ENCODE results near the gene APBA1. TPM values are rescaled to one million over a fixed set of nuclear protein-coding genes. Genes with fewer than 3 reads are reported as not detected.

APBA1 gene
- polyA plus RNA-seq, 1 of the 3 experiments (the other 2 are of a cell fraction) = 3.1 TPM

GRCh38 chr9:69392826-69393225 is 279.3 kb downstream of the APBA1 start:
- Histone ChIP-seq H3K27ac (ENCODE audit: low read depth in 2 of 2, low read length in 1 of 2) (no peak overlapping the region), H4K20me1 (ENCODE audit: insufficient read depth) (no peaks in the 10 kb centered on the region), H3K36me3 (replicated peaks in 1 of 2; ENCODE audit: control insufficient read depth in 1 of 2, insufficient read depth in 2 of 2, low read length in 1 of 2) (no peaks in the 10 kb centered on the region), H3K4me1 (ENCODE audit: control insufficient read depth in 1 of 2, insufficient read depth in 2 of 2, low read depth in 1 of 2, low read length in 1 of 2) (no peaks in the 10 kb centered on the region), H3K4me2 (no peak overlapping the region), H3K27me3 (ENCODE audit: insufficient read depth) (peaks cover 9% of the 10 kb centered on the region; the same call in 1 of the 2 replicates), H3K9me2 (no peaks in the 10 kb centered on the region), H3F3A (replicated peaks; ENCODE audit: insufficient read depth) (no peaks in the 10 kb centered on the region), H3K4me3 (ENCODE audit: low read depth in 2 of 2, low read length in 1 of 2) (no peak overlapping the region), H3K9me3 (no peaks in the 10 kb centered on the region), H3K79me2 (ENCODE audit: insufficient read depth) (no peaks in the 10 kb centered on the region), H2AFZ (ENCODE audit: low read depth) (no peak overlapping the region), H3K9ac (no peak overlapping the region)
- WGBS (ENCODE audit: low lambda C conversion rate) = 69% methylated on average over 5 of the region's 5 CpGs
- TF ChIP-seq RCOR1 (IDR thresholded peaks at IDR 0.05; ENCODE audit: low read length) (no peak), GABPA (IDR thresholded peaks at IDR 0.05; ENCODE audit: low read depth) (no peak), EZH2phosphoT487 (IDR thresholded peaks at IDR 0.05; ENCODE audit: borderline replicate concordance, low read depth) (no peak)
- TF ChIP-seq, protein P1, sequence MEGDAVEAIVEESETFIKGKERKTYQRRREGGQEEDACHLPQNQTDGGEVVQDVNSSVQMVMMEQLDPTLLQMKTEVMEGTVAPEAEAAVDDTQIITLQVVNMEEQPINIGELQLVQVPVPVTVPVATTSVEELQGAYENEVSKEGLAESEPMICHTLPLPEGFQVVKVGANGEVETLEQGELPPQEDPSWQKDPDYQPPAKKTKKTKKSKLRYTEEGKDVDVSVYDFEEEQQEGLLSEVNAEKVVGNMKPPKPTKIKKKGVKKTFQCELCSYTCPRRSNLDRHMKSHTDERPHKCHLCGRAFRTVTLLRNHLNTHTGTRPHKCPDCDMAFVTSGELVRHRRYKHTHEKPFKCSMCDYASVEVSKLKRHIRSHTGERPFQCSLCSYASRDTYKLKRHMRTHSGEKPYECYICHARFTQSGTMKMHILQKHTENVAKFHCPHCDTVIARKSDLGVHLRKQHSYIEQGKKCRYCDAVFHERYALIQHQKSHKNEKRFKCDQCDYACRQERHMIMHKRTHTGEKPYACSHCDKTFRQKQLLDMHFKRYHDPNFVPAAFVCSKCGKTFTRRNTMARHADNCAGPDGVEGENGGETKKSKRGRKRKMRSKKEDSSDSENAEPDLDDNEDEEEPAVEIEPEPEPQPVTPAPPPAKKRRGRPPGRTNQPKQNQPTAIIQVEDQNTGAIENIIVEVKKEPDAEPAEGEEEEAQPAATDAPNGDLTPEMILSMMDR (IDR thresholded peaks at IDR 0.05) = no peak
- CTCF ChIA-PET = interaction anchor here (0.9 kb wide), 1 partner anchor 157 kb away, joined by 3 read pairs; no protein-coding TSS in a partner anchor
- DNase-seq = no peak
- POLR2A ChIA-PET = no interaction called here

DNA sequence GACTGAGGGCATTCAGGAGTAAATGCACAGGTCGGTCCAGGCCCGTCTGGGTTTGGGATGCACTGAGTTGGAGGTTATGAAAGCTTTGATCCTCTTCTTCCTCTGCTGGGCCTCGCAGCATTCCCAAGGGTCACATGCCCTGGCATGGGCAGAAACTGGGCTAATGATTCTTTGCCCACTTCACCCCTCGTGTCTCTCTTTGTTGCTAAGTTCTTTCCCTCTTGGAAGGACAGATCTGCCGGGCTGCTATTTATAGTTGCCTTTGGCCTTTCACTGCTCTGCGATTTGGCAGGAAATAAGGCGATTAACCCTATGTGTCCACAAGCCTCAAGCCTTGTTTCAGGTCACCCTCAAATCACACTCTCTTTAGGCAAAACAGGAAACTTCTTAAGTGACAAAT is 280.2 kb downstream of the APBA1 start:
- WGBS (ENCODE audit: low lambda C conversion rate) = 38% methylated on average over 7 of the region's 7 CpGs
- H4K20me1 ChIP-seq (ENCODE audit: insufficient read depth) = no peaks in the 10 kb centered on the region
- H3K9me2 ChIP-seq = no peaks in the 10 kb centered on the region
- no peaks in the 10 kb centered on the region for H3K4me1 ChIP-seq (ENCODE audit: control insufficient read depth in 1 of 2, insufficient read depth in 2 of 2, low read depth in 1 of 2, low read length in 1 of 2)
- no peaks in the 10 kb centered on the region for H3F3A ChIP-seq (replicated peaks; ENCODE audit: insufficient read depth)
- no peak overlapping the region for H2AFZ ChIP-seq (ENCODE audit: low read depth)
- H3K27ac ChIP-seq (ENCODE audit: low read depth in 2 of 2, low read length in 1 of 2) = no peak overlapping the region
- H3K4me3 ChIP-seq (ENCODE audit: low read depth in 2 of 2, low read length in 1 of 2) = no peak overlapping the region
- H3K4me2 ChIP-seq = no peak overlapping the region
- peaks cover 9% of the 10 kb centered on the region; the same call in 1 of the 2 replicates for H3K27me3 ChIP-seq (ENCODE audit: insufficient read depth)
- ChIA-PET CTCF (no interaction called here), POLR2A (no interaction called here)
- no peaks in the 10 kb centered on the region for H3K36me3 ChIP-seq (replicated peaks in 1 of 2; ENCODE audit: control insufficient read depth in 1 of 2, insufficient read depth in 2 of 2, low read length in 1 of 2)
- TF ChIP-seq USF2 (IDR thresholded peaks at IDR 0.05; ENCODE audit: borderline replicate concordance, low read depth, low read length) = no peak
- TF ChIP-seq JUND (IDR thresholded peaks at IDR 0.05) = no peak
- no peak for TF ChIP-seq USF1 (IDR thresholded peaks at IDR 0.05; ENCODE audit: borderline replicate concordance, low read depth)
- TF ChIP-seq YY1 (IDR thresholded peaks at IDR 0.05; ENCODE audit: low read depth) = no peak
- no peak for TF ChIP-seq POLR2AphosphoS5 (IDR thresholded peaks at IDR 0.05; ENCODE audit: low read depth, low read length)
- TF ChIP-seq FOXM1 (IDR thresholded peaks at IDR 0.05; ENCODE audit: low read depth) = no peak
- no peak for TF ChIP-seq CHD2 (IDR thresholded peaks at IDR 0.05; ENCODE audit: low read length, partially characterized antibody)
- no peak for TF ChIP-seq RAD21 (IDR thresholded peaks at IDR 0.05; ENCODE audit: low read length)
- TF ChIP-seq, protein P1 (IDR thresholded peaks at IDR 0.05) = no peak
- TF ChIP-seq MXI1 (IDR thresholded peaks at IDR 0.05; ENCODE audit: low read depth, low read length) = no peak
- TF ChIP-seq SIN3A (IDR thresholded peaks at IDR 0.05; ENCODE audit: borderline replicate concordance, low read depth, low read length) = no peak
- DNase-seq = no peak
- H3K9ac ChIP-seq = no peak overlapping the region
- H3K79me2 ChIP-seq (ENCODE audit: insufficient read depth) = no peaks in the 10 kb centered on the region
- H3K9me3 ChIP-seq = no peaks in the 10 kb centered on the region
